HCT116 (cell line): ENCODE measurements around the gene STK36.

Experiments
- CBX3 ChIP-seq: IDR thresholded peaks from 2 replicates; pipeline ENCODE4 v1.6.1; 2012; ENCODE audit warnings: low read depth
- EGR1 ChIP-seq: IDR thresholded peaks from 2 replicates; pipeline ENCODE4 v1.6.1; 2012; ENCODE audit warnings: low read depth
- EZH2 ChIP-seq: fragments of 200-600 bp; sonication (generic); IDR thresholded peaks from 2 replicates; pipeline ENCODE4 v1.6.1; 2017; ENCODE audit warnings: antibody characterized with exemption, mixed run types
- POLR2A ChIP-seq: IDR thresholded peaks from 2 replicates; pipeline ENCODE4 v1.7.0; 2011; ENCODE audit warnings: borderline replicate concordance; ENCODE audit not compliant: insufficient read depth, insufficient read length; ENCODE audit errors: extremely low read depth
- RAD21 ChIP-seq: IDR thresholded peaks from 2 replicates; pipeline ENCODE4 v1.6.1; 2012; ENCODE audit warnings: low read depth, mild to moderate bottlenecking
- SP1 ChIP-seq: IDR thresholded peaks from 2 replicates; pipeline ENCODE4 v1.6.1; 2012; ENCODE audit warnings: low read depth
- SRF ChIP-seq: IDR thresholded peaks from 2 replicates; pipeline ENCODE4 v1.6.1; 2012; ENCODE audit warnings: low read depth
- ZNF274 ChIP-seq: fragments of 200-500 bp; sonication (Bioruptor generic); IDR thresholded peaks from 2 replicates; pipeline ENCODE4 v1.6.1; 2014; ENCODE audit warnings: mild to moderate bottlenecking, low read depth, low read length, inconsistent platforms
- TF ChIP-seq, protein P1 (sequence below), 3 experiments: fragments of 200-600 bp in 1 of 3; sonication (generic) in 1 of 3; IDR thresholded peaks in 2 of 3; conservative IDR thresholded peaks in 1 of 3; 2 replicates each; pipeline ENCODE4 v1.5.1; 2012 to 2017; ENCODE audit warnings: low read depth in 2 of 3, low read length in 2 of 3, antibody characterized with exemption in 1 of 3, borderline replicate concordance in 1 of 3, control low read depth in 1 of 3, mild to moderate bottlenecking in 1 of 3, mixed read lengths in 1 of 3, mixed run types in 1 of 3, moderate library complexity in 1 of 3; ENCODE audit not compliant: insufficient read depth in 1 of 3
- TF ChIP-seq, protein P2 (sequence below): IDR thresholded peaks from 2 replicates; pipeline ENCODE4 v1.6.1; 2012
- TF ChIP-seq, protein P3 (sequence below): IDR thresholded peaks from 2 replicates; pipeline ENCODE4 v1.6.1; 2012; ENCODE audit warnings: low read depth

- TF ChIP-seq, protein P1, sequence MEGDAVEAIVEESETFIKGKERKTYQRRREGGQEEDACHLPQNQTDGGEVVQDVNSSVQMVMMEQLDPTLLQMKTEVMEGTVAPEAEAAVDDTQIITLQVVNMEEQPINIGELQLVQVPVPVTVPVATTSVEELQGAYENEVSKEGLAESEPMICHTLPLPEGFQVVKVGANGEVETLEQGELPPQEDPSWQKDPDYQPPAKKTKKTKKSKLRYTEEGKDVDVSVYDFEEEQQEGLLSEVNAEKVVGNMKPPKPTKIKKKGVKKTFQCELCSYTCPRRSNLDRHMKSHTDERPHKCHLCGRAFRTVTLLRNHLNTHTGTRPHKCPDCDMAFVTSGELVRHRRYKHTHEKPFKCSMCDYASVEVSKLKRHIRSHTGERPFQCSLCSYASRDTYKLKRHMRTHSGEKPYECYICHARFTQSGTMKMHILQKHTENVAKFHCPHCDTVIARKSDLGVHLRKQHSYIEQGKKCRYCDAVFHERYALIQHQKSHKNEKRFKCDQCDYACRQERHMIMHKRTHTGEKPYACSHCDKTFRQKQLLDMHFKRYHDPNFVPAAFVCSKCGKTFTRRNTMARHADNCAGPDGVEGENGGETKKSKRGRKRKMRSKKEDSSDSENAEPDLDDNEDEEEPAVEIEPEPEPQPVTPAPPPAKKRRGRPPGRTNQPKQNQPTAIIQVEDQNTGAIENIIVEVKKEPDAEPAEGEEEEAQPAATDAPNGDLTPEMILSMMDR (IDR thresholded peaks at IDR 0.05 in 2 of 3, conservative IDR thresholded peaks at IDR 0.05 in 1 of 3; ENCODE audit: borderline replicate concordance in 1 of 3, insufficient read depth in 1 of 3, low read depth in 2 of 3, low read length in 2 of 3) = no peak
- no peak for TF ChIP-seq SP1
- TF ChIP-seq EGR1 = no peak
- no peak for TF ChIP-seq CBX3
- TF ChIP-seq, protein P2, sequence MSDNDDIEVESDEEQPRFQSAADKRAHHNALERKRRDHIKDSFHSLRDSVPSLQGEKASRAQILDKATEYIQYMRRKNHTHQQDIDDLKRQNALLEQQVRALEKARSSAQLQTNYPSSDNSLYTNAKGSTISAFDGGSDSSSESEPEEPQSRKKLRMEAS = no peak
- TF ChIP-seq ZNF274 = no peak
- no peak for TF ChIP-seq SRF
- no peak for TF ChIP-seq POLR2A
- no peak for TF ChIP-seq RAD21
- TF ChIP-seq, protein P3, sequence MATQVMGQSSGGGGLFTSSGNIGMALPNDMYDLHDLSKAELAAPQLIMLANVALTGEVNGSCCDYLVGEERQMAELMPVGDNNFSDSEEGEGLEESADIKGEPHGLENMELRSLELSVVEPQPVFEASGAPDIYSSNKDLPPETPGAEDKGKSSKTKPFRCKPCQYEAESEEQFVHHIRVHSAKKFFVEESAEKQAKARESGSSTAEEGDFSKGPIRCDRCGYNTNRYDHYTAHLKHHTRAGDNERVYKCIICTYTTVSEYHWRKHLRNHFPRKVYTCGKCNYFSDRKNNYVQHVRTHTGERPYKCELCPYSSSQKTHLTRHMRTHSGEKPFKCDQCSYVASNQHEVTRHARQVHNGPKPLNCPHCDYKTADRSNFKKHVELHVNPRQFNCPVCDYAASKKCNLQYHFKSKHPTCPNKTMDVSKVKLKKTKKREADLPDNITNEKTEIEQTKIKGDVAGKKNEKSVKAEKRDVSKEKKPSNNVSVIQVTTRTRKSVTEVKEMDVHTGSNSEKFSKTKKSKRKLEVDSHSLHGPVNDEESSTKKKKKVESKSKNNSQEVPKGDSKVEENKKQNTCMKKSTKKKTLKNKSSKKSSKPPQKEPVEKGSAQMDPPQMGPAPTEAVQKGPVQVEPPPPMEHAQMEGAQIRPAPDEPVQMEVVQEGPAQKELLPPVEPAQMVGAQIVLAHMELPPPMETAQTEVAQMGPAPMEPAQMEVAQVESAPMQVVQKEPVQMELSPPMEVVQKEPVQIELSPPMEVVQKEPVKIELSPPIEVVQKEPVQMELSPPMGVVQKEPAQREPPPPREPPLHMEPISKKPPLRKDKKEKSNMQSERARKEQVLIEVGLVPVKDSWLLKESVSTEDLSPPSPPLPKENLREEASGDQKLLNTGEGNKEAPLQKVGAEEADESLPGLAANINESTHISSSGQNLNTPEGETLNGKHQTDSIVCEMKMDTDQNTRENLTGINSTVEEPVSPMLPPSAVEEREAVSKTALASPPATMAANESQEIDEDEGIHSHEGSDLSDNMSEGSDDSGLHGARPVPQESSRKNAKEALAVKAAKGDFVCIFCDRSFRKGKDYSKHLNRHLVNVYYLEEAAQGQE = no peak
- TF ChIP-seq EZH2 = no peak
These were observed 9.5 kb upstream of the STK36 start for GRCh38 chr2:218662377-218662776.
